Measurements from ENCODE around the gene SNRPD3.

The SNRPD3 gene

GRCh38 chr22:24521791-24522245 is 34.0 kb upstream of the SNRPD3 start:
- Histone ChIP-seq H3K36me3 (ENCODE audit: insufficient read depth, low read length) (no peaks in the 10 kb centered on the region), H3K27ac (ENCODE audit: low read length) (peak overlapping the region; percentile 4; the same call in 1 of the 2 replicates), H3K79me2 (ENCODE audit: insufficient read depth, low read length) (no peaks in the 10 kb centered on the region), H3K9me3 (ENCODE audit: insufficient read depth, low read length, severe bottlenecking) (no peaks in the 10 kb centered on the region), H3K4me2 (ENCODE audit: insufficient read depth, low read length) (no peak overlapping the region), H4K20me1 (ENCODE audit: insufficient read depth, low read length) (no peaks in the 10 kb centered on the region), H3K4me3 (ENCODE audit: low read depth in 1 of 2, low read length in 2 of 2) (no peak overlapping the region), H3K27me3 (ENCODE audit: insufficient read depth, low read length, poor library complexity) (no peaks in the 10 kb centered on the region), H2AFZ (ENCODE audit: low read depth, low read length) (peak overlapping the region; percentile 37; the same call in 1 of the 2 replicates), H3K9ac (ENCODE audit: low read depth, low read length) (no peak overlapping the region), H3K4me1 (ENCODE audit: insufficient read depth, low read length) (peaks cover 23% of the 10 kb centered on the region)
- ATAC-seq (ENCODE audit: insufficient read depth, low read depth) (peak; percentile 34; the same call in 1 of the 3 replicates), DNase-seq (peak; percentile 38)
- TF ChIP-seq EZH2 (IDR thresholded peaks at IDR 0.05; ENCODE audit: borderline replicate concordance, low read depth, low read length, severe bottlenecking) (no peak), CTCF (IDR thresholded peaks at IDR 0.05; ENCODE audit: borderline replicate concordance, extremely low read depth, low read length, poor library complexity, severe bottlenecking) (peak; percentile 65)

- no peaks in the 10 kb centered on the region for H3K9me3 ChIP-seq (ENCODE audit: insufficient read depth, low read length, severe bottlenecking)
These were observed 31.9 kb upstream of the SNRPD3 start for GRCh38 chr22:24523873-24524272.

GRCh38 chr22:24525416-24526037 is 30.3 kb upstream of the SNRPD3 start:
- Histone ChIP-seq H3K36me3 (ENCODE audit: insufficient read depth, low read length) (no peaks in the 10 kb centered on the region), H3K4me3 (ENCODE audit: low read depth in 1 of 2, low read length in 2 of 2) (no peak overlapping the region), H3K4me1 (ENCODE audit: insufficient read depth, low read length) (peaks cover 7% of the 10 kb centered on the region), H3K4me2 (ENCODE audit: insufficient read depth, low read length) (no peak overlapping the region), H3K9me3 (ENCODE audit: insufficient read depth, low read length, severe bottlenecking) (no peaks in the 10 kb centered on the region), H4K20me1 (ENCODE audit: insufficient read depth, low read length) (no peaks in the 10 kb centered on the region), H3K27ac (ENCODE audit: low read length) (no peak overlapping the region), H3K9ac (ENCODE audit: low read depth, low read length) (no peak overlapping the region), H3K27me3 (ENCODE audit: insufficient read depth, low read length, poor library complexity) (no peaks in the 10 kb centered on the region), H3K79me2 (ENCODE audit: insufficient read depth, low read length) (no peaks in the 10 kb centered on the region), H2AFZ (ENCODE audit: low read depth, low read length) (0 out of 2 replicates have a peak overlapping the region, but pooled peaks have one; percentile 43)
- TF ChIP-seq CTCF (IDR thresholded peaks at IDR 0.05; ENCODE audit: borderline replicate concordance, extremely low read depth, low read length, poor library complexity, severe bottlenecking), result peak; percentile 98
- no peak for TF ChIP-seq EZH2 (IDR thresholded peaks at IDR 0.05; ENCODE audit: borderline replicate concordance, low read depth, low read length, severe bottlenecking)
- peak; percentile 84 for DNase-seq
- ATAC-seq (ENCODE audit: insufficient read depth, low read depth), result peak; percentile 95

More at GRCh38 chr22:24523873-24524272, 31.9 kb upstream of the SNRPD3 start:
- no peak overlapping the region for H3K4me3 ChIP-seq (ENCODE audit: low read depth in 1 of 2, low read length in 2 of 2)
- TF ChIP-seq EZH2 (IDR thresholded peaks at IDR 0.05; ENCODE audit: borderline replicate concordance, low read depth, low read length, severe bottlenecking), result no peak
- TF ChIP-seq CTCF (IDR thresholded peaks at IDR 0.05; ENCODE audit: borderline replicate concordance, extremely low read depth, low read length, poor library complexity, severe bottlenecking), result no peak
- 0 out of 2 replicates have a peak overlapping the region, but pooled peaks have one; percentile 14 for H3K27ac ChIP-seq (ENCODE audit: low read length)
- H3K36me3 ChIP-seq (ENCODE audit: insufficient read depth, low read length), result no peaks in the 10 kb centered on the region
- peaks cover 19% of the 10 kb centered on the region for H3K4me1 ChIP-seq (ENCODE audit: insufficient read depth, low read length)
- no peak for ATAC-seq (ENCODE audit: insufficient read depth, low read depth)
- no peak for DNase-seq
- H3K27me3 ChIP-seq (ENCODE audit: insufficient read depth, low read length, poor library complexity), result no peaks in the 10 kb centered on the region
- H4K20me1 ChIP-seq (ENCODE audit: insufficient read depth, low read length), result no peaks in the 10 kb centered on the region
- no peak overlapping the region for H3K4me2 ChIP-seq (ENCODE audit: insufficient read depth, low read length)
- H3K79me2 ChIP-seq (ENCODE audit: insufficient read depth, low read length), result no peaks in the 10 kb centered on the region
- H2AFZ ChIP-seq (ENCODE audit: low read depth, low read length), result no peak overlapping the region
- no peak overlapping the region for H3K9ac ChIP-seq (ENCODE audit: low read depth, low read length)

All from DND-41 (cell line).